Measurements from ENCODE around the gene DIP2C.

GRCh38 chr10:586151-586550 is 103.3 kb downstream of the DIP2C start:
- TF ChIP-seq POLR2AphosphoS5 (IDR thresholded peaks at IDR 0.05) (no peak), CTCF (IDR thresholded peaks at IDR 0.05) (no peak), POLR2A (IDR thresholded peaks at IDR 0.05) (no peak)

Measured in prostate gland (tissue), 2 donors.